ENCODE data around the gene BCAS1.

The BCAS1 gene

GRCh38 chr20:53938739-53939138 lies 131.7 kb downstream of the BCAS1 start:
- Histone ChIP-seq H3K9ac (ENCODE audit: low read length) (no peak overlapping the region), H2BK5ac (ENCODE audit: low read depth, low read length, poor library complexity) (no peak overlapping the region), H2AK5ac (ENCODE audit: low read length) (peak overlapping the region; percentile 50), H3K79me1 (ENCODE audit: low read length) (peaks cover 5% of the 10 kb centered on the region), H3K4me2 (ENCODE audit: low read length) (no peak overlapping the region), H3K4me3 (ENCODE audit: low read depth, low read length) (no peak overlapping the region), H3K9me3 (ENCODE audit: insufficient read depth, low read depth, low read length) (peaks cover 2% of the 10 kb centered on the region), H4K12ac (ENCODE audit: low read depth, low read length) (no peak overlapping the region), H2BK12ac (ENCODE audit: low read length) (peak overlapping the region; percentile 47), H4K91ac (ENCODE audit: low read depth, low read length) (peak overlapping the region; percentile 34), H3K14ac (ENCODE audit: low read length) (no peak overlapping the region), H3K27me3 (ENCODE audit: insufficient read depth, low read length) (no peaks in the 10 kb centered on the region), H3K36me3 (ENCODE audit: control insufficient read depth in 1 of 2, insufficient read depth in 2 of 2, low read length in 2 of 2) (no peaks in the 10 kb centered on the region), H3K23ac (ENCODE audit: low read length) (no peak overlapping the region), H3K4ac (ENCODE audit: low read depth, low read length) (no peak overlapping the region), H2BK120ac (ENCODE audit: insufficient read depth, low read length, poor library complexity) (no peak overlapping the region), H3K4me1 (ENCODE audit: control insufficient read depth in 1 of 2, insufficient read depth in 2 of 2, low read length in 2 of 2) (peaks cover 11 to 25% of the 10 kb centered on the region in 2 experiments), H3K27ac (ENCODE audit: low read depth, low read length) (no peak overlapping the region), H3K79me2 (ENCODE audit: control insufficient read depth, insufficient read depth, low read length, poor library complexity) (no peaks in the 10 kb centered on the region), H4K8ac (ENCODE audit: low read depth, low read length) (no peak overlapping the region), H2AFZ (ENCODE audit: insufficient read depth, low read length, poor library complexity) (no peak overlapping the region), H3K18ac (ENCODE audit: low read length) (no peak overlapping the region)
- no peak for DNase-seq
- WGBS (ENCODE audit: extremely low coverage, insufficient coverage, insufficient read length) = no CpG with 5 or more reads among the region's 1 CpG

GRCh38 chr20:53937929-53938367 lies 132.4 kb downstream of the BCAS1 start:
- no peak overlapping the region for H3K18ac ChIP-seq (ENCODE audit: low read length)
- H3K9me3 ChIP-seq (ENCODE audit: insufficient read depth, low read depth, low read length) = peaks cover 2% of the 10 kb centered on the region
- no peak overlapping the region for H2BK120ac ChIP-seq (ENCODE audit: insufficient read depth, low read length, poor library complexity)
- peaks cover 5% of the 10 kb centered on the region for H3K79me1 ChIP-seq (ENCODE audit: low read length)
- H3K27me3 ChIP-seq (ENCODE audit: insufficient read depth, low read length) = no peaks in the 10 kb centered on the region
- no peak overlapping the region for H3K9ac ChIP-seq (ENCODE audit: low read length)
- no peak overlapping the region for H3K4me3 ChIP-seq (ENCODE audit: low read depth, low read length)
- H2AK5ac ChIP-seq (ENCODE audit: low read length) = no peak overlapping the region
- H4K12ac ChIP-seq (ENCODE audit: low read depth, low read length) = no peak overlapping the region
- peak overlapping the region; percentile 15 for H4K91ac ChIP-seq (ENCODE audit: low read depth, low read length)
- H3K79me2 ChIP-seq (ENCODE audit: control insufficient read depth, insufficient read depth, low read length, poor library complexity) = no peaks in the 10 kb centered on the region
- no peak overlapping the region for H3K4me2 ChIP-seq (ENCODE audit: low read length)
- no peaks in the 10 kb centered on the region for H3K36me3 ChIP-seq (ENCODE audit: control insufficient read depth in 1 of 2, insufficient read depth in 2 of 2, low read length in 2 of 2)
- H2AFZ ChIP-seq (ENCODE audit: insufficient read depth, low read length, poor library complexity) = no peak overlapping the region
- H2BK5ac ChIP-seq (ENCODE audit: low read depth, low read length, poor library complexity) = no peak overlapping the region
- H3K27ac ChIP-seq (ENCODE audit: low read depth, low read length) = no peak overlapping the region
- no CpG with 5 or more reads among the region's 5 CpGs for WGBS (ENCODE audit: extremely low coverage, insufficient coverage, insufficient read length)
- no peak overlapping the region for H3K14ac ChIP-seq (ENCODE audit: low read length)
- H2BK12ac ChIP-seq (ENCODE audit: low read length) = peak overlapping the region; percentile 18
- H4K8ac ChIP-seq (ENCODE audit: low read depth, low read length) = no peak overlapping the region
- H3K4ac ChIP-seq (ENCODE audit: low read depth, low read length) = no peak overlapping the region
- DNase-seq = no peak
- no peak overlapping the region for H3K23ac ChIP-seq (ENCODE audit: low read length)
- H3K4me1 ChIP-seq (ENCODE audit: control insufficient read depth in 1 of 2, insufficient read depth in 2 of 2, low read length in 2 of 2) = peaks cover 11 to 25% of the 10 kb centered on the region in 2 experiments

- no peak overlapping the region for H3K18ac ChIP-seq (ENCODE audit: low read length)
- no peak overlapping the region for H2BK120ac ChIP-seq (ENCODE audit: insufficient read depth, low read length, poor library complexity)
- WGBS (ENCODE audit: extremely low coverage, insufficient coverage, insufficient read length) = no CpG with 5 or more reads among the region's 5 CpGs
- no peak overlapping the region for H2AFZ ChIP-seq (ENCODE audit: insufficient read depth, low read length, poor library complexity)
- H3K9me3 ChIP-seq (ENCODE audit: insufficient read depth, low read depth, low read length) = peaks cover 2% of the 10 kb centered on the region
- peak overlapping the region; percentile 42 for H3K4me3 ChIP-seq (ENCODE audit: low read depth, low read length)
- no peaks in the 10 kb centered on the region for H3K79me2 ChIP-seq (ENCODE audit: control insufficient read depth, insufficient read depth, low read length, poor library complexity)
- no peak for DNase-seq
- no peak overlapping the region for H3K27ac ChIP-seq (ENCODE audit: low read depth, low read length)
- no peak overlapping the region for H4K91ac ChIP-seq (ENCODE audit: low read depth, low read length)
- no peaks in the 10 kb centered on the region for H3K27me3 ChIP-seq (ENCODE audit: insufficient read depth, low read length)
- H3K4ac ChIP-seq (ENCODE audit: low read depth, low read length) = no peak overlapping the region
- H2BK12ac ChIP-seq (ENCODE audit: low read length) = no peak overlapping the region
- H4K12ac ChIP-seq (ENCODE audit: low read depth, low read length) = no peak overlapping the region
- no peak overlapping the region for H2AK5ac ChIP-seq (ENCODE audit: low read length)
- H3K9ac ChIP-seq (ENCODE audit: low read length) = no peak overlapping the region
- H3K79me1 ChIP-seq (ENCODE audit: low read length) = peaks cover 5% of the 10 kb centered on the region
- no peaks in the 10 kb centered on the region for H3K36me3 ChIP-seq (ENCODE audit: control insufficient read depth in 1 of 2, insufficient read depth in 2 of 2, low read length in 2 of 2)
- H3K4me1 ChIP-seq (ENCODE audit: control insufficient read depth in 1 of 2, insufficient read depth in 2 of 2, low read length in 2 of 2) = peaks cover 11 to 25% of the 10 kb centered on the region in 2 experiments
- H3K14ac ChIP-seq (ENCODE audit: low read length) = no peak overlapping the region
- H3K23ac ChIP-seq (ENCODE audit: low read length) = no peak overlapping the region
- no peak overlapping the region for H4K8ac ChIP-seq (ENCODE audit: low read depth, low read length)
- H2BK5ac ChIP-seq (ENCODE audit: low read depth, low read length, poor library complexity) = no peak overlapping the region
- no peak overlapping the region for H3K4me2 ChIP-seq (ENCODE audit: low read length)
Observed at GRCh38 chr20:53937339-53937741, 133.1 kb downstream of the BCAS1 start.

- peaks cover 6 to 19% of the 10 kb centered on the region in 2 experiments for H3K4me1 ChIP-seq (ENCODE audit: control insufficient read depth in 1 of 2, insufficient read depth in 2 of 2, low read length in 2 of 2)
- peak overlapping the region; percentile 15 for H2BK120ac ChIP-seq (ENCODE audit: insufficient read depth, low read length, poor library complexity)
- WGBS (ENCODE audit: extremely low coverage, insufficient coverage, insufficient read length) = no CpG with 5 or more reads among the region's 5 CpGs
- no peak for DNase-seq
- H2AFZ ChIP-seq (ENCODE audit: insufficient read depth, low read length, poor library complexity) = no peak overlapping the region
- no peak overlapping the region for H3K18ac ChIP-seq (ENCODE audit: low read length)
- H3K4me3 ChIP-seq (ENCODE audit: low read depth, low read length) = no peak overlapping the region
- peaks cover 2% of the 10 kb centered on the region for H3K9me3 ChIP-seq (ENCODE audit: insufficient read depth, low read depth, low read length)
- H2BK12ac ChIP-seq (ENCODE audit: low read length) = peak overlapping the region; percentile 23
- no peak overlapping the region for H3K27ac ChIP-seq (ENCODE audit: low read depth, low read length)
- H2BK5ac ChIP-seq (ENCODE audit: low read depth, low read length, poor library complexity) = no peak overlapping the region
- H4K91ac ChIP-seq (ENCODE audit: low read depth, low read length) = no peak overlapping the region
- peaks cover 5% of the 10 kb centered on the region for H3K79me1 ChIP-seq (ENCODE audit: low read length)
- no peaks in the 10 kb centered on the region for H3K79me2 ChIP-seq (ENCODE audit: control insufficient read depth, insufficient read depth, low read length, poor library complexity)
- H3K9ac ChIP-seq (ENCODE audit: low read length) = no peak overlapping the region
- no peak overlapping the region for H4K12ac ChIP-seq (ENCODE audit: low read depth, low read length)
- H3K4ac ChIP-seq (ENCODE audit: low read depth, low read length) = no peak overlapping the region
- H2AK5ac ChIP-seq (ENCODE audit: low read length) = no peak overlapping the region
- no peaks in the 10 kb centered on the region for H3K27me3 ChIP-seq (ENCODE audit: insufficient read depth, low read length)
- H3K14ac ChIP-seq (ENCODE audit: low read length) = no peak overlapping the region
- H3K23ac ChIP-seq (ENCODE audit: low read length) = no peak overlapping the region
- no peak overlapping the region for H3K4me2 ChIP-seq (ENCODE audit: low read length)
- no peak overlapping the region for H4K8ac ChIP-seq (ENCODE audit: low read depth, low read length)
- no peaks in the 10 kb centered on the region for H3K36me3 ChIP-seq (ENCODE audit: control insufficient read depth in 1 of 2, insufficient read depth in 2 of 2, low read length in 2 of 2)
Observed at GRCh38 chr20:53935344-53936084, 134.9 kb downstream of the BCAS1 start.

Data from trophoblast cell (in vitro differentiated cells and primary cell).